NCI-H69 (cell line): ENCODE results near the gene UBA7.

Experiments used
- DNase-seq: peaks from one replicate; lab custom pipeline; 2025; lab: John Stamatoyannopoulos, UW

The UBA7 gene

DNA sequence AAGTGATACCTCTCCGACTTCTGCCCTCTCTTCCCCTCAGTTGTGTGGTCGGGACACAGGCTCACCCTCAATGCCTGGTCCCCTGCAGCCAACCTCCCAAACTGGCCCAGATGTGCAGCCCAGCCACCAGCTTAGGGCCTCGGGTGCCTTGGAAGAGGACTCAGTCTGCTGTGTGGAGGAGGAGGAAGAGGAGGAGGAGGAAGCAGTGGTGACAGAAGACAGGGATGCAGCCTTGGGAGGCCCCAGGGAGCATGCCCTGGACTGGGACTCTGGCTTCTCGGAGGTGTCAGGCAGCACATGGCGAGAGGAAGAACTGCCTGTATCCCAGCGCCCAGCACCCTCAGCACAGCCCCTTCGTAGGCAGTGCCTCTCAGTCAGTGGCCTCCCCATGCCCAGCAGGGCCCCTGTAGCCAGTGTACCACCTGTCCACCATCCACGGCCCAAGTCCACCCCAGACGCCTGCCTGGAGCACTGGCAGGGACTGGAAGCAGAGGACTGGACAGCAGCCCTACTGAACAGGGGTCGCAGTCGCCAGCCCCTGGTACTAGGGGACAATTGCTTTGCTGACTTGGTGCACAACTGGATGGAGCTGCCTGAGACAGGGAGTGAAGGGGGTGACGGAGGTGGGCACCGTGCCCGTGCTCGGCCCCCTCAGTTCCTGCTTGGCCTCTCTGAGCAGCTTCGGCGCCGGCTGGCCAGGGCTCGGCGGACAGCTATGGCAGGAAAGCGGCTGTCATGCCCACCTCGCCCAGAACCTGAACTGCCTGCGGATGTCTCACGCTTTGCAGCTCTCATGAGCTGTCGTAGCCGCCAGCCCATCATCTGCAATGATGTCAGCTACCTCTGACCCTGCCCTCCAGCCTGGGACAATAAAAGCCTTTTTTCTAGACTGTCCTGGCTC is 9.4 kb downstream of the UBA7 start:
- DNase-seq: no peak

DNA sequence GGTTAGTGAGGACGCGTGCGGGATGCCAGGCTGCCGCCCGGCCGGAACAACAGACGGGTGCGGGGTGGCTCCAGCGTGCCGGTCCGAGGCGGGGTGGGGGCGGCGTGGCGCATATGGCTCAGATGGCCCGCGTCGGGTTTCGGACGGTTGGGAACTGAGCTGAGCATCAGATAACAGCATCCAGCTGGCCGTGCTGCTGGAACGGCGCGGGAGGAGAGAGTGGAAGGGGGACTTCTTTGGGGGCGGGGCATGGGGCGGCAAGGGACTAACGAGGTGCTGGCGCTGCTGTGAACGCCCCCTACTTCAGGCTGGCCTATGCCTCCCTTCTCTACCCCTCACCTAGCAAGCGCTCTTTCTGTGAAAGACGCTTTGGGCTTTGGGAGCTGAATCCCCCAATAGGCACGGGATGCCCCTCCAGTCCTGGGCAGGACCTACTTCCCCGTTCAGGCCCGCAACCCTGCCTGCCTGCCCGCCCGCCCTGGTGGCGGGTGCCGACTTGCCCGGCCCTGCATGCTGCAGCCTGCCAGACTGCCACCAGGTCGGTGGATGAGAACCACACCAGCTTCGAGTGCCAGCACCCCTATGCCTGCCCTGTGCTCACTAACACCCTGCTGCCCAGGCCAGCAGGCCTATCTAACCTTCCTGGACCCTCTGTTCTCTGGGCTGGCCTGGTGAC is 10.2 kb downstream of the UBA7 start:
- DNase-seq: peak; percentile 67

DNA sequence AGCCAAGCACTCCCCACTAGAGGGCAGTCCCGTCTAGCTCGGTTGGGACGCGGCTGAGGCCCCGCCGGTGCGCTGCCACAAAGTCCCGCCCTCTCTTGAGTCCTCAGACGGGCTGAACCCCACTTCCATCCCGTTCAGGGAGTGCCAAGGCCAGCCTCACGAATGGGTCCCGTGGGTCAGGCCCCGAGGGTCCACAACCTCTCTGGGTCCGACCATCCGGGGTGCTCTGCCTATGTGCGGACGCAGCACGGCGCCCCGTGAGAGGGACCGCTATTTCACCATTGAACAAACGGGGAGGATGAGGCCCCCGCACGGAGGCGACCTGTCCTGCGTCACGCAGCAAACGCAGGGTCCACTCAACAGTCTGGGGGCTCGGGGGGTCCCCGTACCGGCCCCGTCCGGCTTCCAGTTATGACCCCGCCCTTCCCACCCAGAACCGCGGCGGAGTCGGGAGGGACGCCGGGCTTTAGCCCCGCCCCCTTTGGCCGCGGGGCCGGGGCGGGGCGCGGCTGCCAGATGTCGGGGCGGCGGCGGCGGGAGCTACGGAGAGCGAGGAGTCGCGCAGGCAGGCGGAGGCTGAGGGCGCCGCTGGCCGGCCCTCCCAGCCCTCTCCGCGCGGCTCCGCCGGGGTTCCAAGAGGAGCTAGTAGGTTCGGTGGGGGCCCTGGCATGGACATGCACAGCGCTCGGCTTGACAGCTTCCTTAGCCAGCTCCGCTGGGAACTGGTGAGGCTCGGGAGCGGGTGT is 10.9 kb downstream of the UBA7 start, which contains the start of gene INKA1:
INKA1 (plus strand) TSS at position 543 of the 746 bp plus-strand sequence; CDS start at position 675, 132 bp downstream.
- DNase-seq: peak; percentile 86

DNA sequence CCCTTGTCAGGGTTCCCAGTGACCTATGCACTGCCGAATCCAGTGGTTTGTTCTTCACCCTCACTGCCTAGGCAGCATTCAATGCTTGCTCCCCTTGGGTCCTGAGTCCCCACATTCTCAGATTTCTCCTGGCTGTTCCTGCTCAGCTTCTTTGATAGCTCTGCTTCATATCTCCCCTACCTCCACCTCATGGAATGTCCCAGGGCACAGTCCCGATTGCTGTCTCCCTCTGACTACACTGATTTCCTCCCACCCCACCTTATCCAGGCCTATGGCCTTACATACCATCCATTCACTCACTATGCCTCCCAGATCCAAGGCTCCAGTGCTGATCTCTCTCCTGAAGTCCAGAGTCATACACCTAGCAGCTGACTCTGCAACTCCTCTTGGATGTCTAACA is 12.6 kb downstream of the UBA7 start:
- DNase-seq: no peak

- no peak for DNase-seq
Observed at GRCh38 chr3:49799761-49800160, 14.0 kb downstream of the UBA7 start, which contains the start of gene CDHR4. TSS of gene CDHR4 (minus strand) at chr3:49799873. CDS start at chr3:49799812, 61 bp downstream.

- no peak for DNase-seq
Observed at GRCh38 chr3:49799105-49799504, 14.6 kb downstream of the UBA7 start.

GRCh38 chr3:49794926-49795905 is 18.5 kb downstream of the UBA7 start:
- DNase-seq: no peak

GRCh38 chr3:49794431-49794830 is 19.3 kb downstream of the UBA7 start:
- no peak for DNase-seq

DNA sequence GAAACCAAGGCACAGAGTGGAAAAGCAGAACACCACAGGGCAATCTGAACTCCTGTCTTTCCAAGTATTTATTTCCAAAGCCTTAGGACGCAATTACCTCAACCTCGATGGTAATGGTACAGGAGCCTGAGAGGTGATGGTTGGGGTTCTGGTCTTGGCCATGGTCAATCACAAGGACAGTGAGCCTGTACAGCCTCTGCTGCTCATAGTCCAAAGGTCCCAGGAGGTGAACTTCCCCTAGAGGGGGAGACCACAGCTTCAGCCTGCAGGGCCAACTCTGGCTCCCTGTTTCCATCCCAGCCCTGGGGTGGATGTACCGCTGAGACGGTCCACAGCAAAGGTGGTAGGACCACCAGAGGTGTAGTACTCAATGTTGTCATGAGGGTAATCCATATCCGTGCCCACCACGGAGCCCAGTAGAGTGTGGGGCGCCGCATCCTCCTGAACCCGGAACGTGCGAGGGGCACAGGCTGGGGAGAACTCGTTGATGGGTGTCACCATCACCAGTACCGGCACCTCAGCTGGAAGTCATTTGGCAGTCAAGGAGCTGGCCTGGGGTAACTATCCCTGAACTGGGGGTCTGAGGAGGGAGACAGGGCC is 20.2 kb downstream of the UBA7 start:
- DNase-seq: no peak

DNA sequence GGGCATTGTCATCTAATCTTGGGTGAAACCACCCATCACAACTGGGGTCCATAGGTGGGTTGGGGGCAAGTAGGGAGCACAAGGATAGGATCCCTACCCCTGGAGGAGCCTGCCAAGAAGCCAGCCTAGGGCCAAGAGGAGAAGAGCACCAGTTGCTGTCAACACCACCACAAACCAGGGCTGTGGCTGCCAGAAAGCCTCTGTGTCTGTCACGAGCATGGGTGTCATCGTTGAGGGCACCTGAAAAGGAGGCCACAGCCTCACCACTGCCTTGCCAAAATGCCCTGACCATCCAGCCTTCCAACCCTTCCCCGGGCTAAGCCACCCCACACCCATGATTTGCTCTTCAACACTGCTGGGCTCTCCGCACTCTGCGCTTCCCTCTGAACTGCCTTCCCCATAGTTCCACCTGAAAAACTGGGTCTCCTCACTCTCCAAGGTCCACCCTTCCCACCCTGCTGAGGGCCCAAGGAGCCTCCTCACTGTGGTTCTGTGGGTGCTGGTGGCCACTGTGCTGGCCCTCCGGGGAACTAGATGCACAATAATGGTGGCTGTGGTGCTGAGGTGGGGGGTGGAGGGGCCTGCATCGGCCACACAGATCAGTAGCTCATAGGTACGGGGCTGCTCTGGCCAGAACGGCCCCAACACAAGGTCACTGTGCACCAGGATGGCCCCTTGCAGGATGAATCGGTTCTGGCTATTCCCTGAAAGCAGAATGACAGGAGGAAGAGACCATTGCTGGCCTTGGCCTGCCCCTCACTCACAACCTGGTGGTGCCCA is 21.2 kb downstream of the UBA7 start:
- DNase-seq: no peak

- no peak for DNase-seq
Observed at GRCh38 chr3:49791571-49791970, 22.2 kb downstream of the UBA7 start.

DNA sequence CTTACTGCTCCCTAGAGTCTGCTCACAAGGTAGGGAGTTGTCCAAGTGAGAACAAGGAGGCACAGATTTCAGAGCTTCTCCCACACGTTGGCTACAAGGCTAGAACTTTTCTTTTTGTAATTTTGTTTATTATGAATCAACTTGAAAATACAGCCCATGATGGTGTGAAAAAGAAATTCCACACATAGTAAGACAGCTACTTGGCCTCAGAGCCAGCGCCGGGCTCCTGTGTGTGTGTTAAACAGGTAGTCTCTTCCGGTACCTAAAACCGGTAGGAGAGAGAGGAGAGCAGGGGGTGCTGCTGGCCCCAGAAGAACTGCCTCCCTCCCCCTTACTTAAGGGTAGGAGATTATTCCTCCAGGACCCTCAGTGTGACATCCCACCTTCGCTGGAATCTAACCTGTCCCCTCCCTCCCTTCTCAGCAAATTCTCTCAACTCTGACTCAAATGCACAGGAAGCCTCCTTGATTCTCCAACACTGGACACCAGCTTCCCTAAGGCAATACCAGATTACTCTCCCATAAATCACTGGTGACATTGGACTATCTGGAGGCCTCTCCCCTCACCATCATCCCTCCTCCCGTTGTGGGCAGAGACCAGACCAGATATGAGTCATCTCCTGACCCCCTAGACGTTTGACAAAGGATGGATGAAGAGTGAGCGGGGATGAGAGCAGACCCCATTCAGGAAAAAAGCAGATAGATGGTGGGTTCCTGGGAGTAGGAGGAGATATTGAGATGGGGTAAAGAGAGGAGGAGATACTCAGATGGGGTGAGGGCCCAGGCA is 22.9 kb downstream of the UBA7 start:
- DNase-seq: no peak

DNA sequence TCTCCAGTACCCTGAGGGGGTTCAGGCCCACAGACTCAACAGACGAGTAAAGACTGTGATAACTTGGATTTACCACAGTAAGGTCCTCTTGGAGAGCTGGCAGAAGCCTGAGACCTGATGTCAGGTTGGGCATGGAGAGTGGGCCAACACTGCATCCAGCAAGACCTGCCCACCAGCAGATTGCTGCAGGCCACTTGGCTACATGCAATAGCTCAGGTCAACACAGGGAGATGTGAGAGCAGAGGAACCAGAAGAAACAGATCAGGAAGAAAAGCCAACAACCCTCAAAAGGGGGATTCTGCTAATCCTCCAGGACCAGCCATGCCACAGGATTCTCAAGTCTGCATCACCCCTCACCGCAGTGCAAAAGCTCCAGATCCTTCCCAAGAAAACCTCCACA is 25.7 kb downstream of the UBA7 start:
- DNase-seq: no peak

GRCh38 chr3:49787536-49787935 is 26.2 kb downstream of the UBA7 start:
- no peak for DNase-seq

DNA sequence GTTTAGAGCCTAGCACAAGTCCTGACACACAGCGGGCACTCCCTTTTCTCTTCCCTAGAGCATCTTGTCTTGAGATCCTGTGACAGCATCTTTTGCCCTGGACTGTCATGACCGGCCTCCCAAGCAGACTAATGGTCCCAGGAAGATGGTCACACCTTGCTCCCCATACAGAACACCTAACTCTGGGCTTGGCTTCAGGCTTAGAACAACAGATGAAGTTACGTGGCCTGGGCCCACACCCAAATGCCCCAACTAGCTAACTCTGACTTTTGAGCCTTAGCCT is 26.6 kb downstream of the UBA7 start:
- DNase-seq: no peak

DNA sequence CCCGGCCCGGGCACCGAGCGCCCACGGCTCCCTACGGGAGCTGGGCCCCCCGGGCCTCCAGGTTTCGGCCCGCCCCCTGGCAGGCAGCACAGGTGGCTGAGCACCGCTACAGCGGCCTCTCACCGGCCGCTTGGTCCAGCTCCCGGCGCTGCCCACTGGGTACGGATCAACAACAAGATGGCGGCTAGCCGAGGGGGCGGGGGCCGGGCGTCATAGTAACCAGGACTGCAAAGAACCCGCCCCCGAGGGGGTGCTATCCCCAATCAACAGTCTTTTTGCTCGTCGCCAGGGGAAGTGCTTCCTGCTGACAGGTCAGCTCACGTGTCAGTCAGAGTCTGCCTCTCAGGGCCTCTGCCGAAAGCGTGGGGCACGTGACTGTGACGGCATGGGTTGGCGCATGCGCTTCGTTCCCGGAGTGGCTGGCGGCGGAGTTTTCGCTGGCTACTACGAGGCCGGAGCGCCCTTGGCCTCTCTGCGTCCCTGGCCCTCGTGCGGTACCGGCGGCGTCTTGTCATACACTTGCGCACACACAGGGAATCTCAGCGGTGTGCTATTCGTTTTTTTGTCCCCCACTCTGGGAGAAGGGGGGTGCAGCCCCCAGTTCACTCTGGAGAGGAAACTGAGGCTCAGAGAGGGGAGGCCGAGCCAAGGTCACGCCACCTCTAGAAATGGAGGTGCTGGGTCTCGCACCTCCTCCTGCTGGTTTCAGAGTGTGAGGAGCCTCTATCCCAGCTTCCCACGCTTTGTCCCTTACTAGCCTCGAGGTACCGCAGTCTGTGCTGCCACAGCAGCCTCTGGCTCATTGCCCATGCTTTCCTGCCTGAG is 27.2 kb downstream of the UBA7 start, which contains the start of gene IP6K1:
IP6K1 (minus strand) TSS at position 186 of the 825 bp plus-strand sequence. CDS start 38,502 bp downstream, outside the sequence.
- peak; percentile 98 for DNase-seq

GRCh38 chr3:49785565-49786356 is 28.0 kb downstream of the UBA7 start:
- DNase-seq: peak; percentile 51
